NT2/D1 (cell line): ENCODE data around the gene CTU2.

Source experiments
- SUZ12 ChIP-seq: IDR thresholded peaks from 2 replicates; pipeline ENCODE4 v1.6.1; 2011; ENCODE audit not compliant: insufficient read length, insufficient read depth; ENCODE audit errors: extremely low read depth
- YY1 ChIP-seq: IDR thresholded peaks from 2 replicates; pipeline ENCODE4 v1.6.1; 2011; ENCODE audit not compliant: insufficient read length, insufficient read depth

DNA sequence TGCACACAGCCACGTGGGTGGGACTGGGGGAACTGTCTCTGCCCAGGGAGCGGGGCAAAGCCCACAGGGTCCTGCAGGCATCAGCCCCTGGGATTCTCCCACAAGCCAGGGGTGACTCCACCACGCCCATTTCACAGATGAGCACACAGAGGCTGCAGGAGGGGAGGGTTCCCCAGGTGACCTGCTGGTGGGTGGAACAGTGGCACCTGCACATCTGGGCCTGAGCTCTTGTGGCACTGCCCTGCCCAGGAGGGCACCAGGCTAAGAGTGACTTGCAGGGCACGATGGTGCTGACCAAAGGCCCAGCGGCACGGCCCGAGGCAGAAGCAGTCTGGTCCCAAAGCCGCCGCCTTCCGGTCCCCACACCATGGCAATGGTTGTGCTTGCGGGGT, 54.8 kb downstream of the CTU2 start:
- TF ChIP-seq YY1 (no peak), SUZ12 (no peak)
